Kidney (tissue), 14 donors: ENCODE data around the gene MTHFSD. TPM values are rescaled to one million over a fixed set of nuclear protein-coding genes. Genes with fewer than 3 reads are reported as not detected.

Experiments
- DNase-seq, 5 donors: peaks; one replicate each; pipeline ENCODE4 v3.0.0-alpha.2; 2013 to 2020
- FAIRE-seq: peaks from 2 replicates; lab custom pipeline; 2012; peaks lifted over from hg19 to GRCh38; lab: Jason Lieb, UNC
- H3K27ac ChIP-seq, 2 donors: one replicate each; pipeline ENCODE4 v1.7.0; 2013; ENCODE audit warnings: low read depth in 2 of 2, low read length in 2 of 2, inconsistent platforms in 1 of 2
- H3K27me3 ChIP-seq: one replicate; pipeline ENCODE4 v1.7.1; 2013; ENCODE audit warnings: low read length, inconsistent platforms; ENCODE audit not compliant: control insufficient read depth, insufficient read depth
- H3K36me3 ChIP-seq, 3 donors: one replicate each; pipeline versions ENCODE4 v1.7.0 to v1.7.1; 2013; ENCODE audit warnings: low read length in 3 of 3, control low read depth in 1 of 3, inconsistent platforms in 1 of 3; ENCODE audit not compliant: insufficient read depth in 3 of 3, control insufficient read depth in 2 of 3
- H3K4me1 ChIP-seq, 3 donors: one replicate each; pipeline versions ENCODE4 v1.7.0 to v1.7.1; 2013; ENCODE audit warnings: low read length in 3 of 3, inconsistent platforms in 1 of 3, low read depth in 1 of 3; ENCODE audit not compliant: control insufficient read depth in 2 of 3, insufficient read depth in 2 of 3
- H3K4me3 ChIP-seq, 3 donors: one replicate each; pipeline versions ENCODE4 v1.7.0 to v1.8.1; 2013; ENCODE audit warnings: low read length in 3 of 3, control low read depth in 1 of 3, inconsistent platforms in 1 of 3
- H3K9ac ChIP-seq, 3 donors: one replicate each; pipeline versions ENCODE4 v1.7.0 to v1.7.1; 2013; ENCODE audit warnings: low read length in 3 of 3, control low read depth in 1 of 3, inconsistent platforms in 1 of 3
- H3K9me3 ChIP-seq, 3 donors: one replicate each; pipeline versions ENCODE4 v1.7.0 to v1.7.1; 2013; ENCODE audit warnings: low read length in 3 of 3, control low read depth in 1 of 3, inconsistent platforms in 1 of 3; ENCODE audit not compliant: control insufficient read depth in 2 of 3, insufficient read depth in 1 of 3
- CTCF ChIP-seq: IDR thresholded peaks from 3 replicates; pipeline ENCODE4 v1.5.1; 2012; ENCODE audit warnings: mild to moderate bottlenecking, moderate library complexity, borderline replicate concordance; ENCODE audit not compliant: insufficient read depth; ENCODE audit errors: extremely low read depth
- intact Hi-C: fragments of 100-400 bp; cut with DNase I; formaldehyde crosslinking; loops from one replicate; pipeline ENCODE4 v1.11.1; 2022
- polyA plus RNA-seq: library from polyadenylated mRNA; stranded (reverse); fragments of 350-450 nt; fragmentation: Illumina TruSeq; extraction: RNeasy Lipid Tissue Mini Kit (QIAGEN cat#74804); gene quantifications from one replicate; pipeline ENCODE4 v1.2.3, GENCODE V29; 2014; ENCODE audit warnings: low read depth, low replicate concordance; ENCODE audit not compliant: insufficient read depth
- total RNA-seq: library from RNA; stranded (reverse); fragmentation: NEBNext Ultra II Directional; extraction: Animal tissue kit (Norgen Biotek cat#: 25700); gene quantifications from one replicate; pipeline ENCODE4 v1.2.1, GENCODE V29; 2021
- donor health status: control.
- donor health status: control.
- donor health status: control.
- donor health status: control.
- donor health status: control.
- donor health status: DM: yes; HTN: yes; CAD: no.
- donor health status: Normal renal cell carcinoma (clear cell type).

The MTHFSD gene
- total and polyA plus RNA-seq, 2 donors from 2014 or later, result 11.3 to 26.2 TPM

GRCh38 chr16:86576591-86577313 lies 21.7 kb upstream of the MTHFSD start:
- Histone ChIP-seq H3K9me3 (no peaks in the 10 kb centered on the region), H3K4me1 (peaks cover 0 to 9% (median 2%) of the 10 kb centered on the region in 3 donors), H3K9ac (peak overlapping the region; percentile 16 to 49 (median 34)), H3K27ac (peak overlapping the region; percentile 41 to 76), H3K27me3 (peaks cover 2% of the 10 kb centered on the region), H3K36me3 (peaks cover 0 to 2% (median 0%) of the 10 kb centered on the region in 3 donors), H3K4me3 (peak overlapping the region in 2 of 3 donors; percentile 25 to 68)
- FAIRE-seq (no peak), DNase-seq (peak in 4 of 5 donors; percentile 41 to 77 (median 62))
- no peak for TF ChIP-seq CTCF
- intact Hi-C loops, result no loop called here

- peak overlapping the region; percentile 62 to 76 for H3K27ac ChIP-seq
- peak overlapping the region in 2 of 3 donors; percentile 40 to 49 for H3K9ac ChIP-seq
- TF ChIP-seq CTCF, result peak; percentile 20
- DNase-seq (peak; percentile 94 to 98 (median 96)), FAIRE-seq (no peak)
- peaks cover 0 to 10% (median 2%) of the 10 kb centered on the region in 3 donors for H3K4me1 ChIP-seq
- H3K27me3 ChIP-seq, result peaks cover 2% of the 10 kb centered on the region
- intact Hi-C loops, result no loop called here
- peak overlapping the region in 2 of 3 donors; percentile 25 to 68 for H3K4me3 ChIP-seq
- H3K36me3 ChIP-seq, result peaks cover 0 to 2% (median 0%) of the 10 kb centered on the region in 3 donors
- no peaks in the 10 kb centered on the region for H3K9me3 ChIP-seq
Observed at GRCh38 chr16:86575754-86576557, 20.9 kb upstream of the MTHFSD start.

GRCh38 chr16:86575095-86575685 lies 20.2 kb upstream of the MTHFSD start:
- Histone ChIP-seq H3K36me3 (peaks cover 0 to 2% (median 0%) of the 10 kb centered on the region in 3 donors), H3K4me3 (peak overlapping the region in 1 of 3 donors; percentile 22), H3K27ac (peak overlapping the region; percentile 39 to 62), H3K27me3 (peaks cover 2% of the 10 kb centered on the region), H3K9ac (peak overlapping the region in 1 of 3 donors; percentile 40), H3K9me3 (no peaks in the 10 kb centered on the region), H3K4me1 (peaks cover 0 to 10% (median 2%) of the 10 kb centered on the region in 3 donors)
- FAIRE-seq (no peak), DNase-seq (no peak)
- intact Hi-C loops, result no loop called here
- no peak for TF ChIP-seq CTCF
